RPMI7951 (cell line): ENCODE data around the gene DRAM1. TPM values are rescaled to one million over a fixed set of nuclear protein-coding genes. Genes with fewer than 3 reads are reported as not detected.
"Not testable (repeated sequence)": the region's sequence is repeated elsewhere in the genome, so short reads cannot be mapped to it uniquely, and the experiment has no call there.

Source experiments
- DNase-seq: peaks from one replicate; pipeline ENCODE4 v3.0.0-alpha.2; 2012; ENCODE audit warnings: low read depth
- total RNA-seq: library from RNA; depleted of rRNA; stranded (reverse); fragments of >200 nt; shearing (Covaris generic); gene quantifications from 2 replicates; pipeline ENCODE4 v1.2.3, GENCODE V29; 2014; rRNA removed

Gene DRAM1
- 2.6 and 4.8 TPM in 2 replicates for total RNA-seq

GRCh38 chr12:101876861-101877805 lies at the start of gene DRAM1:
Gene DRAM1, plus strand, starts transcription at chr12:101877580. Its CDS starts 210 bp downstream, at chr12:101877790.
- peak; percentile 84 for DNase-seq

GRCh38 chr12:101828463-101829196 lies 48.8 kb upstream of the DRAM1 start:
- DNase-seq, result no peak

- DNase-seq, result no peak
Measured at GRCh38 chr12:101829639-101830366, 47.6 kb upstream of the DRAM1 start.

- DNase-seq, result peak; percentile 84
Measured at GRCh38 chr12:101830367-101831325, 46.7 kb upstream of the DRAM1 start, which contains the start of gene GNPTAB. Gene GNPTAB, minus strand, starts transcription at chr12:101830959. Its CDS starts 284 bp downstream, at chr12:101830675.

GRCh38 chr12:101832030-101832429 lies 45.4 kb upstream of the DRAM1 start:
- no peak for DNase-seq

GRCh38 chr12:101838628-101839323 lies 38.6 kb upstream of the DRAM1 start:
- DNase-seq, result no peak

GRCh38 chr12:101839324-101840283 lies 37.8 kb upstream of the DRAM1 start:
- peak; percentile 44 for DNase-seq

- no peak for DNase-seq
Measured at GRCh38 chr12:101841069-101841468, 36.3 kb upstream of the DRAM1 start.

- DNase-seq, result no peak
Measured at GRCh38 chr12:101845137-101845711, 32.2 kb upstream of the DRAM1 start.

- no peak for DNase-seq
Measured at GRCh38 chr12:101847325-101847724, 30.1 kb upstream of the DRAM1 start.

- no peak for DNase-seq
Measured at GRCh38 chr12:101850199-101850598, 27.2 kb upstream of the DRAM1 start.

GRCh38 chr12:101852998-101853397 lies 24.4 kb upstream of the DRAM1 start:
- no peak for DNase-seq

- DNase-seq, result no peak
Measured at GRCh38 chr12:101854747-101855146, 22.6 kb upstream of the DRAM1 start.

GRCh38 chr12:101855364-101855884 lies 22.0 kb upstream of the DRAM1 start:
- DNase-seq, result no peak

- no peak for DNase-seq
Measured at GRCh38 chr12:101855976-101856375, 21.4 kb upstream of the DRAM1 start.

- DNase-seq, result not testable (repeated sequence)
Measured at GRCh38 chr12:101856614-101857013, 20.8 kb upstream of the DRAM1 start.

GRCh38 chr12:101857043-101857558 lies 20.3 kb upstream of the DRAM1 start:
- DNase-seq, result no peak

- DNase-seq, result no peak
Measured at GRCh38 chr12:101858361-101858760, 19.0 kb upstream of the DRAM1 start.
